HEK293T (cell line): Measurements from ENCODE around the gene LRRK1.

Source experiments
- ARNT ChIP-seq: fragments of 450-650 bp; IDR thresholded peaks from 2 replicates; pipeline ENCODE4 v1.6.1; 2017; ENCODE audit warnings: mild to moderate bottlenecking
- BHLHE40 ChIP-seq: fragments of 450-650 bp; IDR thresholded peaks from 2 replicates; pipeline ENCODE4 v1.6.1; 2016; ENCODE audit warnings: mild to moderate bottlenecking, moderate library complexity, borderline replicate concordance
- ELF4 ChIP-seq: fragments of 450-650 bp; IDR thresholded peaks from 2 replicates; pipeline ENCODE4 v1.6.1; 2017; ENCODE audit warnings: antibody characterized with exemption
- FOXA1 ChIP-seq: fragments of 450-650 bp; IDR thresholded peaks from 2 replicates; pipeline ENCODE4 v1.6.1; 2016; ENCODE audit warnings: mild to moderate bottlenecking
- LEF1 ChIP-seq: fragments of 450-650 bp; IDR thresholded peaks from 2 replicates; pipeline ENCODE4 v1.6.1; 2017; ENCODE audit warnings: mild to moderate bottlenecking, borderline replicate concordance
- NFRKB ChIP-seq: fragments of 450-650 bp; IDR thresholded peaks from 2 replicates; pipeline ENCODE4 v1.6.1; 2016; ENCODE audit warnings: mild to moderate bottlenecking, moderate library complexity
- SP1 ChIP-seq: fragments of 450-650 bp; IDR thresholded peaks from 2 replicates; pipeline ENCODE4 v1.6.1; 2017
- ZNF384 ChIP-seq: fragments of 450-650 bp; IDR thresholded peaks from 2 replicates; pipeline ENCODE4 v1.6.1; 2016

- TF ChIP-seq ELF4 (no peak), LEF1 (no peak), ZNF384 (no peak), ARNT (no peak), SP1 (no peak), FOXA1 (no peak), NFRKB (no peak), BHLHE40 (no peak)
Observed at GRCh38 chr15:101105059-101105891, 186.1 kb downstream of the LRRK1 start.
